HEK293 (cell line): ENCODE data around the gene DGCR8.

Experiments
- CTCF ChIP-seq: fragments of 450-650 bp; formaldehyde crosslinking; IDR thresholded peaks from 2 replicates; pipeline ENCODE4 v1.5.1; 2016; ENCODE audit warnings: missing biosample characterization, missing genetic modification characterization
- MYNN ChIP-seq: fragments of 450-650 bp; formaldehyde crosslinking; IDR thresholded peaks from 2 replicates; pipeline ENCODE4 v1.5.1; 2016; ENCODE audit warnings: missing biosample characterization, missing genetic modification characterization, borderline replicate concordance
- PATZ1 ChIP-seq: fragments of 450-650 bp; formaldehyde crosslinking; IDR thresholded peaks from 2 replicates; pipeline ENCODE4 v1.5.1; 2016; ENCODE audit warnings: missing biosample characterization, missing genetic modification characterization
- YY2 ChIP-seq: fragments of 450-650 bp; formaldehyde crosslinking; IDR thresholded peaks from 2 replicates; pipeline ENCODE4 v1.5.1; 2016; ENCODE audit warnings: missing biosample characterization, missing genetic modification characterization
- ZNF274 ChIP-seq, 2 experiments: fragments of 200-500 bp in 1 of 2; fragments of 450-650 bp in 1 of 2; sonication (Bioruptor generic) in 1 of 2; formaldehyde crosslinking in 1 of 2; IDR thresholded peaks; 2 replicates each; pipeline versions ENCODE4 v1.5.1 to v1.6.1; 2014 to 2016; ENCODE audit warnings: borderline replicate concordance in 1 of 2, inconsistent platforms in 1 of 2, low read length in 1 of 2, missing biosample characterization in 1 of 2, missing genetic modification characterization in 1 of 2
- ZNF423 ChIP-seq: fragments of 450-650 bp; formaldehyde crosslinking; IDR thresholded peaks from 2 replicates; pipeline ENCODE4 v1.5.1; 2016; ENCODE audit warnings: missing biosample characterization, missing genetic modification characterization
- ZNF544 ChIP-seq: fragments of 450-650 bp; formaldehyde crosslinking; IDR thresholded peaks from 2 replicates; pipeline ENCODE4 v1.5.0; 2017; ENCODE audit warnings: missing biosample characterization, missing genetic modification characterization

- TF ChIP-seq YY2 (tag by site-specific recombination) (no peak), ZNF544 (tag by site-specific recombination) (no peak), ZNF423 (tag by site-specific recombination) (no peak), CTCF (no peak), PATZ1 (tag by site-specific recombination) (no peak), ZNF274 (IDR thresholded peaks at IDR 0.05; ENCODE audit: low read length) (no peak), ZNF274 (tag by site-specific recombination; IDR thresholded peaks at IDR 0.05; ENCODE audit: borderline replicate concordance) (no peak), MYNN (tag by site-specific recombination) (no peak)
Observed at GRCh38 chr22:20058989-20059770, 20.9 kb upstream of the DGCR8 start.
